AG04449 (cell line): ENCODE data around the gene FRMPD2.

Experiments
- CTCF ChIA-PET: fragments of 350-600 bp; formaldehyde crosslinking; extraction: SDS; loops from one replicate; lab custom pipeline; 2021; ENCODE audit warnings: antibody characterized with exemption; lab: Yijun Ruan, JAX
- POLR2A ChIA-PET: fragments of 400-600, 350-600 bp; formaldehyde crosslinking; extraction: SDS; loops from one replicate; lab custom pipeline; 2020; ENCODE audit warnings: antibody characterized with exemption, inconsistent platforms; lab: Yijun Ruan, JAX
- DNase-seq: peaks from one replicate; pipeline ENCODE4 v3.0.0-alpha.2; 2010; ENCODE audit warnings: low read depth, low spot score
- H3K4me3 ChIP-seq: 2 replicates; pipeline ENCODE4 v1.5.1; 2011; ENCODE audit warnings: low read depth, mild to moderate bottlenecking, control low read depth, low read length
- TF ChIP-seq, protein P1 (sequence below): IDR thresholded peaks from one replicate; pipeline ENCODE4 v1.5.1; 2011; ENCODE audit warnings: mild to moderate bottlenecking, moderate library complexity, low read length, control low read depth, inconsistent platforms; ENCODE audit not compliant: insufficient read depth; ENCODE audit errors: missing control alignments

Gene FRMPD2

DNA sequence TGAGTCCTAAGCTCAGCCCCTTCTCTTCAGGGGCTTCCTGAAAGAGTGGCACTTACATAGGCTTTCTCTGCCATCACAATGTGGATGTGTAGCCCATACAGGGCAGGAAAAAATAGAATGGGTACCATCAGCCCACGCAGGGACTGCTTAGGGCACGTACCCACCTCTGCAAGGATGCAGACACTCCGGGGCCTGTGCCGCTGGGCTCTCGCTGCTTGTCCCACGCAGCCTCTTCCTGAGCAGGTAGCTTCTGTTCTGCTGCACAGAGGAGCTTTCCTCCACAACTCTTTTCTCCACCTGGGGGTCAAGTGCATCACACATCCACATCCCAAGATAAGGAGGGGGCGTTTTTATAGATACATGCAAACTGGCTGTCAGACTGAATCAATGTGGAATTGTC, 34.3 kb downstream of the FRMPD2 start:
- POLR2A ChIA-PET, result no interaction called here
- no peak overlapping the region for H3K4me3 ChIP-seq
- TF ChIP-seq, protein P1, sequence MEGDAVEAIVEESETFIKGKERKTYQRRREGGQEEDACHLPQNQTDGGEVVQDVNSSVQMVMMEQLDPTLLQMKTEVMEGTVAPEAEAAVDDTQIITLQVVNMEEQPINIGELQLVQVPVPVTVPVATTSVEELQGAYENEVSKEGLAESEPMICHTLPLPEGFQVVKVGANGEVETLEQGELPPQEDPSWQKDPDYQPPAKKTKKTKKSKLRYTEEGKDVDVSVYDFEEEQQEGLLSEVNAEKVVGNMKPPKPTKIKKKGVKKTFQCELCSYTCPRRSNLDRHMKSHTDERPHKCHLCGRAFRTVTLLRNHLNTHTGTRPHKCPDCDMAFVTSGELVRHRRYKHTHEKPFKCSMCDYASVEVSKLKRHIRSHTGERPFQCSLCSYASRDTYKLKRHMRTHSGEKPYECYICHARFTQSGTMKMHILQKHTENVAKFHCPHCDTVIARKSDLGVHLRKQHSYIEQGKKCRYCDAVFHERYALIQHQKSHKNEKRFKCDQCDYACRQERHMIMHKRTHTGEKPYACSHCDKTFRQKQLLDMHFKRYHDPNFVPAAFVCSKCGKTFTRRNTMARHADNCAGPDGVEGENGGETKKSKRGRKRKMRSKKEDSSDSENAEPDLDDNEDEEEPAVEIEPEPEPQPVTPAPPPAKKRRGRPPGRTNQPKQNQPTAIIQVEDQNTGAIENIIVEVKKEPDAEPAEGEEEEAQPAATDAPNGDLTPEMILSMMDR, result no peak
- no peak for DNase-seq
- CTCF ChIA-PET, result no interaction called here

DNA sequence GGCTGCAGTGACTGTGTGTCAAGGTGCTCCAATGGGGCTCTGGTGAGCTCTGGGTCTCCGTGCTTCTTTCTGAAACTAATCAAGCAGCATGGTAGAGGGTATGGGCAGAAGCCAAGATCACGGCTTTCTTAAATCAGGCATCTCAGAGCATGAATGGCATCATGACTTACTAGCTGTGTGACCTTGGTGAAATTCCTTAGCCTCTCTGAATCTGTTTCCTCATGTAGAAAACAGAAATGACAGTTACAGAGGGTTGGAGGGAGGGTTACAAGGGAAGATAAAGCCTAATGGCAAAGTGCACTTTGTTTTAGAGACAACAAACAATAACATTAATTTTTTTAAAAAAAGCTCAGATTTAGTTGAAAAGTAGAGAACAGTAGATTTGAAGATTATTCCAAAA, 34.9 kb downstream of the FRMPD2 start:
- DNase-seq, result no peak
- ChIA-PET POLR2A (no interaction called here), CTCF (interaction anchor here (1.6 to 1.8 kb wide), 2 partner anchors 9 to 50 kb away, joined by 5 to 6 read pairs; no protein-coding TSS in a partner anchor)
- H3K4me3 ChIP-seq, result no peak overlapping the region
- TF ChIP-seq, protein P1, result no peak

DNA sequence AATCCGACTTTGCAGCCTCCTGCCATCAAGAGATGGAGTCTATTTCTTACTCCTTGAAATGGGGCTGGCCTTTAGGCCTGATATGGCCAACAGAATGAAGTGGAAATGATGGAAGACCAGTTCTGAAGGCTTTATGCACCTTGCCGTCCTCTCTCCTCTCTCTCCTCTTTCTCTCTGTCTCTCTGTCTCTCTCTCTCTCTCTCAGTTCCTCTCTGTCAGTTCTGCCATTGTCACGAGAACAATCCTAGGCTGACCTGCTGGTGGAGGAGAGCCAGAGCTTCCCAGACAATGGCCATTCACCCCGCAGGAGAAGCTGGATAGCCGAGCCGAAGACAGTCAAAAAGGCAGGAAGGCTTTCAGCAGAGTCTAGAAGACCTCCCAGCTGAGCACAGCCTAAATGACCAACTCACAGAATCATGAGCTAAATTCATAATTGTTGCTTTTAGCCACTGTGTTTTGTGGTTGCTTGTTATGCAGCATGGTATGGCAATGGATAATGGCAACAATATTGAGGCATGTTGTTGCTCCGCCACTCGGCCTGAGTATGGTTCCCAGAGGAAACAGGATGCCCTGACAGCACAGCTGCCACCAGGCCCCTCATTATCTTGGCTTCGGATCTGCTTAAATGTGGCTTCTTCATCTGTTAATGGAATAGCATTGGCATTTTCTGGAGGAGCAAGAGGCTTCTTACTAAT, 35.5 kb downstream of the FRMPD2 start:
- no peak for DNase-seq
- CTCF ChIA-PET, result interaction anchor here (1.6 to 1.8 kb wide), 2 partner anchors 10 to 51 kb away, joined by 5 to 6 read pairs; no protein-coding TSS in a partner anchor

DNA sequence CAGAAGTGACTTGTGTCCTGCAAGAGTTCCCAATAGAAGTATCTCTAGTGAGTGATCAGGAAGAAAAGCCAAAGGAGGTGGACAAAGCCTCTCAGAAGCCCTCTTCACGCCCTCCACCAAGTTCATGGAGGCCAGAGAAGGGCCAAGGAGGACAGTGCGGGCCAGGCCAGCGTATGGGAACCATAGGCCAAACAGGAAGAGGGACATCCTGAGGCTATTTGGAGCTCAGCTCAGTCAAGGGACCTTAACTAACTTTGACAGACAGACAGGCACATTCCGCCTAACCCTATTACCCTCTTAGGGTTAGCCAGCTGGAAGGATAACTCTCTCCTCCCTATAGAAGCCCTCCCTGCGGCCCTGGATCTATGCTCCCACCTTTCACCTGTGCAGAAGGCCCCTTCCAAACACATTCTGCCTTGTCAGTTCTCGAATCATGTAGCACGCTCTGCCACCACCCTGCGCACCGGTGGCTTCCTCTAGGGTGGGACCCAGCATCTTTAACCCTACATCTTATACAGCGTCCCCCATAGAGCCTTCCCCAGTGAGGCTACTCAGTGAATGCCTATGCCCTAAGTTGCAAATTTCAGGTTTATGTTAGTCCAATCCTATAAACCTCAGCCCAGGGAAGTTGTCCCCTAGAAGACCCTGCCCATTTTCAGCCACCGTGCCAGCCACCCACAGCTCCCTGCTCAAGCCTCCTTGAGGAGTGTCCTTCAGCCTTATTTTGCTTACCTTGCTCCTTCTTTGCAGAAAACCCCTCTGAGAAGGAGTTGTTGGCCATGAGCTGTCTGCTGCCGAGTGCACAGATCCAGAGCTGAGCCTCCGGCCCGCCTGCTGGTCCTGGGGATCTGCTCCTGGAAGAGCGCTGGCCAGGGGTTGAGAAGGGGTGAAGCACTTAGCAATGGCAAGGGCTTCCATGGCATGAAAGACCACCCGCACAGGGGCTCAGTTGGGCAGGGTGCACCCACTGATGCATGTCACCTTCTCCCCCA, 36.9 kb downstream of the FRMPD2 start:
- H3K4me3 ChIP-seq, result no peak overlapping the region
- TF ChIP-seq, protein P1, result no peak
- ChIA-PET CTCF (interaction anchor here (1.6 kb wide), 1 partner anchor 52 kb away, joined by 5 read pairs; no protein-coding TSS in a partner anchor), POLR2A (no interaction called here)
- DNase-seq, result no peak

More for the DNA sequence above, 35.5 kb downstream of the FRMPD2 start:
- no peak overlapping the region for H3K4me3 ChIP-seq
- TF ChIP-seq, protein P1, result no peak
- POLR2A ChIA-PET, result no interaction called here

DNA sequence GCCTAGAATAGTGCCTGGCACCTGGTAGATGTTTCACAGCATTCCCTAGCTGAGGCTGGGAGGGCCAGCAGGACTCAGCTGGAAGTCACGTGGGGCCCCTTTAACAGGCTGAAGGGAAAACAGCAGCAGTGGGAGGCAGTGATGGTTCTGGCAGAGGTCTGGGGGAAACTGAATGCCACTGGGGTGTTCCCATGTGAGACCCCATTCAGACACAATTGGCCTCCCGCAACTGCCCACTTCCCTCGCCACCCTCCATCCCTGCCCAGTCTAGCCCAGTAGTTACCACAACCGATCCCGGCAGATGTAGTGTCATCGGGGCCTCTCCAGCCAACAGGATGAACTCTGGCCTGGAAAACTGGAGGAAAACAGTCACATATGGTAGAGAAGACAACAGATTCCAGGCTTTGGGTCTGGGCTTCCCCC, 38.3 kb downstream of the FRMPD2 start:
- ChIA-PET POLR2A (no interaction called here), CTCF (no interaction called here)
- TF ChIP-seq, protein P1, result no peak
- H3K4me3 ChIP-seq, result no peak overlapping the region
- DNase-seq, result no peak

DNA sequence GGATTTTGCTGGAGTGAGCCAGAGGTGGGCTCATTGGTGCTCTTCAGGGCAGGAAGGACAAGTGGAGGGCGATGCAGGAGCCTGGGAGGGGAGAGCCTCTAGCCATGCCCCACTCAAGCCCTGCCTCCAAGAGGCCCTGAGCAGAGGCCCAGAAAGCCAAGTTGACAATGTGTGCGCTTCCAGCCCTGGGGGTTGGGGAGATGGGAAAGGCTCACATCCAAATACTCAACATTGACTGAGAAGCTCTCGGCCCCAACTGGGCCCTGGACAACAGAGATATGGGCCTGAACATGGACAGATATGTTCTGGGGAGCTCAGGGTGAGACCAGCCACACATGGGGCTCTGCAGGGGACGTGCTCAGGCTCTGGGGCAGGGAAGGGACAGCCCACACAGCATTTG, 39.0 kb downstream of the FRMPD2 start:
- CTCF ChIA-PET, result no interaction called here
- H3K4me3 ChIP-seq, result no peak overlapping the region
- TF ChIP-seq, protein P1, result no peak
- POLR2A ChIA-PET, result no interaction called here
- no peak for DNase-seq
